T-helper 2 cell treated with Interferon-gamma antibody and Interleukin-4, amounts not matched to agents 100 ng/mL and 5 ng/mL, for 36 hours (primary cell): ENCODE measurements around the gene SIRPB1. TPM values are rescaled to one million over a fixed set of nuclear protein-coding genes. Genes with fewer than 3 reads are reported as not detected.
"Not testable (repeated sequence)": the region's sequence is repeated elsewhere in the genome, so short reads cannot be mapped to it uniquely, and the experiment has no call there.

Experiments used
- intact Hi-C: fragments of 100-400 bp; cut with micrococcal nuclease; formaldehyde crosslinking; loops from one replicate; pipeline ENCODE4 v1.15.1; 2023
- total RNA-seq: library from RNA; stranded (reverse); gene quantifications from 2 replicates; pipeline ENCODE4 v1.2.3, GENCODE V29; 2022

The SIRPB1 gene
- total RNA-seq = 2.0 and 3.6 TPM in 2 replicates

DNA sequence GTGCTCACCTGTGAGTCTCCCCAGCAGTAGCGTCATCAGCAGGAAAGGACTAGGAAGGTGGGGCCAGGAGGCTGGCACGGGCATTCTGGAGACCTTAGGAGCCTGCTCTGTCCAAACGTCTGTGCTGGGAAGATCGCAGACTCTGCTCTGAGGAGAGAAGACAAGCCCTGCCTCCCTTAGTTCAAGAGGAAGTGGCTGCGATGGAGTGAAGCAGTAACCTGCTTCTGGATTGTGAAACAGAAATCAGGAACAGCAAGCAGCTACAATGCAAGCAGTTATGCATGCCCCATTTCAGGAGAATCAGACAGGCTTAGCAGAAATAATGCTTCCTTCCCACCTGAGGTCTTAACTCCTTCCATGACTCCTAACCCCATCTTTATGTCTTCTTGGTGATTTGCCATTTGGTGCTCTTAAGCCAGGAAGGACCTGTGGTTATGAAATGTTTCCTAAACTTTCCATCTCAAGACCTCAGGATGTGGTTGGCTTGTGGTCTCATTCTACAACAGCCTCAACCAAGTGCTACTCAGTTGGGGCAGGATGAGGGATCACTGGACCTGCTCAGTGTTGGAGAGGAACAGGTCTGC is at the start of gene SIRPB1:
Gene SIRPB1 (minus strand): TSS at position 149 of the 584 bp plus-strand sequence. CDS start 65 bp downstream, at position 84.
- intact Hi-C loops = loop anchor here (1.0 kb wide), 1 partner anchor 65 kb away; no protein-coding TSS in a partner anchor

DNA sequence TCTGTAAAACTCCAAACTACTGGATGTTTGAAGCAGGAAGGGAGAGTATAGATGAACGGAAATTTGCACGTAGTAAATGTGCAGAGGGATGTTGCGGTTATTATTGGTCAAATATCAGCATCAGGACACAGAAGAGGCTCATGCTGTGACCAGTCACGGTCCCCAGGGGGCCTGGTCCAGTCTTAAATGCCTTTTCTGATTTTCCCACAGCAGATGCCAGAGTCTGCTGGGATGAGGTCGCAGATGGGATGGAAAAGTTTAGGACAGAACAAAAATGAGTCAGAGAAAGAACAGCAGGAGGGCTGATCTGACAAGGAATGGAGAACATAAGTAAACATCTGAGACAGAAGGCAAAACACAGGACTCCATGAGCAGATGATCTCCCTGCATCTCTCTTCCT is 49.5 kb upstream of the SIRPB1 start:
- intact Hi-C loops = no loop called here

DNA sequence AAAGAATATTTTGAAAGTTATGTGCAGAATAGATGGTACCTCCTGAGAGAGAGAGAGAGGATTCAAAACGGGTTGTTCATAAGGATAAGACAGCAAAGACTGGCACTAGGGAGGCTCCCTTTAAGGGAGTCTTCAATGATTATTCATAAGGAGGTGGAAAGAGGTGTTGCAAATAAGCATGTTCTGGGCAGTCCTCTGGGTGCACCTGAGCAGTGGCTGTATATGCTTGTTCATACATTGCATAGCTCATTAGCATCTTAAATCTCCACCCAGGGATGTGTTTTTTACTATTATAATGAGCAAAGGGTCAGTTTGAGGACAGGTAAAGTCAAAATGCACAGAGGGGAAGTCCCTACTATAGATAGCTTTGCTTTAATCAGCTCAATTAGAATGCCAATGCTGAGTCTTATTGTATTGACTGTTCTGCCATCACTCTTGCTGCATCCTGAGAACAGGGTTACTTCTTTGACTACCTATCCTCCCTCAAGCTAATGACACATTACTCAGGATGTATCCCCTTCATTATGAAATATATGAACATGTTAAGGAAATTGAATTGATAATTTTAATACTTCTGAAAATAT is 47.8 kb upstream of the SIRPB1 start:
- intact Hi-C loops = no loop called here

DNA sequence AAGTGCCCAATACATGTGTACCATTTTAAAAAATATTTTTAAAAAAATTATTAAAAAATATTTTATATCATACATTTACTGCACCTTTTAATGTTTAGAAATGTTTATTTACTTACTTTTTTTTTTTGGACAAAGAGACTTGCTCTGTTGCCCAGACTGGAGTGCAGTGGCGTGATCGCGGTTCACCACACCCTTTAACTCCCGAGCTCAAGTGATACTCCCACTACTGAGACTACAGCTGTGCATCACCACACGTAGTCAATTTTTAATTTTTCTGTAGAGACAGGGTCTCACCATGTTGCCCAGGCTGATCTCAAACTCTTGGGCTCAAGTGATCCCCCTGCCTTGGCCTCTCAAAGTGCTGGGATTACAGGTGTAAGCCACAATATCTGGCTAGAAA is 47.0 kb upstream of the SIRPB1 start:
- intact Hi-C loops = no loop called here

DNA sequence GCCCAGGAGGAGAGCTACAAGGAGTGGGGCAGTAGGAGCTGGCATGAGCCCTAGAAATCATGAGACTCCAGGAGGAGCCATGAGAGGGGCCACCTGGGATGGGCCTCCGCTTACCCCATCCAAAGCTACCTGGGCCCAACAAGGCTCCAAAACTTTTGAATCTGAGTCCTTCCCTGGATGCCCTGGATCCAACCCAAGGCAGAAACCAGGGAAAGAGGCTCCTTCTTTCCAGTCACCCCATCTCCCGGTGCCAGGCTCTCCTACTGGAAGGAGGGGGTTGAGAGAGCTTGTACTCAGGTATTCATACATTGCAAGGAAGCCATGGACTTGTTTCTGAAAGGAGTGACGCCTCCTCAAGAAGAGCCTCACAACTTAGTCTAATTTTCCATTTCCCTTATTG is 45.5 kb upstream of the SIRPB1 start:
- intact Hi-C loops = loop anchor here (1.0 kb wide), 1 partner anchor 8 kb away; no protein-coding TSS in a partner anchor

DNA sequence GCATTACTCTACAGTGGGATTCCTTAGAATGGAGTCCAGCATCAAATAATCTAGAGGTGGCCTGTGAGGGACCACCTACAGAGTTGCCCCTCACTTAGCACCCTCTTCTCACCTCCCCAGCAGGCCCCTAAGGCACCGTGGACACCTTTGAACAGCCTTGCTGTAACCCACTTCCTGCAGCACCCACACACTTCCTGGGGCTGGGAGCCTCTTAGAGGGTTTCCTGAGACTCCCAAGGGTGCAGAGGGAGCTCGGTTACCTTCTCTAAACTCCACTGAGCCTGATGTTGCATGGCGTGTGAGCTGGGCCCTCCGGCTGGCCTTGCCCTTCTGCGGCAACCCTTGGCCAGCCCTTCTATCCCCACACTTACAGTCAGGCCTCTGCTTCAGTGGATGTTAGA is 45.1 kb upstream of the SIRPB1 start:
- intact Hi-C loops = loop anchor here (1.0 kb wide), 1 partner anchor 8 kb away; no protein-coding TSS in a partner anchor

DNA sequence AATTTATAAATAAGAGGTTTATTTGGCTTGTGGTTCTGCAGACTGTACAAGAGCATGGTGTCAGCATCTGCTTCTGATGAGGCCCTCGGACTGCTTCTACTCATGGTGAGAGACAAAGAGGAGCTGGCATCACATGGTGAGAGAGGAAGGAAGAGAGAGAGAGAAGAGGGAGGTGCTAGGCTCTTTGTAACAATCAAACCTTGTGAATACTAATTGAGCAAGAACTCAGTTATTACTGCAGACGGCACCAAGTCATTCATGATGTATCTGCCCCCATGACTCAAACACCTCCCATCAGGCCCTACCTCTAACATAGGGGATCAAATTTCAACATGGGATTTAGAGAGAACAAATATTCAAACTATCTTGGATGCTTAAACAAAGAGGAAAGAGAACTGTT is 44.1 kb upstream of the SIRPB1 start:
- intact Hi-C loops = no loop called here

DNA sequence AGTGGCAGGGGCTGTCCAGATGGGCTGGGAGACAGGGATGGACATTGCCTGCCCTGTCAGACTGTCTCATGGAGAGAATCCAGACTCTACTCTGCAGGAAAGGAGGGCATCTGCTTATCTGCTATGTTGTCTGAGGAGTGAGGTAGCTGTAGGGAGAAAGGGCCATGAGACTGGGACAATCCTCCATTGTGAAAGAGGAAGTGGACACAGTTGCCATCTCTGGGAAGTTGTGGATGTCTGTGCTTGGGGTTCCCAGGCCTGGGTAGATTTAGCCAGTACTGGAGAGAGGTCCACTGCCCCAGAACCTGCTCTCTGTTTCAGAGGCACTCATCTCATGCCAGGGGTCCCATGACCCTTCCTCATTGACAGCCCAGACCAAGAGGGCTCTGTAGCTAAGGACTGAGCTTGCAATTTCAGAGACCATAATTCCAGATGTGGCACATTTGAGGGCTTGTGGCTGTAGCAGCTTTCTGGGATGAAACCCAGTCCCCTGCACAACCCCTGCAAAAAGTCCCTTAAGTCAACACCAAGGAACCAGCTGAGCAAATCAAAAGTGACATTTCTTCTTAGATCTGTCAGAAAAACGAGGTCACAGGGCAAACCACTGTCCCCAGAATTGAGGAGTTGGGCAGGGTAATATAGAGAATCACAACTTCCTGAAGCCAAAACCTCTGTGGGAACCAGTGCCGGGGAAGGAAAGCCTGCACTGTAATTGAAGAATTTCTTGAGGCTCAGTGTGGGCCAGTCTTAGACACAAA is 41.9 kb upstream of the SIRPB1 start:
- intact Hi-C loops = no loop called here

DNA sequence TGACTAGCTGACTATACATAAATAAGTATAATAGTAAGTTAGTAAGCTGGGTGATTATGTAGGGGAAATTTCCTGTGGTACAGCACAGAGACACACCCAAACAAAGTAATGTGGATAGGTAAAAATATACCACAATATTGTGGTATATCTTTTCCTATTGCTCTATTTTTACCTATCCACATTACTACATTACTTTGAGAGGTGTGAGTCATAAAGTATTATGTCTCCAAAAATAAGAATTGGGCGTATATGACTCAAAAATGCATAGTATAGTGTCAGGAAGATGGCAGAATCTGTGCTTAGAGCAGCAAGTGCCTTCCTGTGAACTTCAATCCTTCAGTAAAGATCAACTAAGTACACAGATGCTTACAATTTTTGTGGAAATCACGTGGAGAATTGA is 40.4 kb upstream of the SIRPB1 start:
- intact Hi-C loops = no loop called here

DNA sequence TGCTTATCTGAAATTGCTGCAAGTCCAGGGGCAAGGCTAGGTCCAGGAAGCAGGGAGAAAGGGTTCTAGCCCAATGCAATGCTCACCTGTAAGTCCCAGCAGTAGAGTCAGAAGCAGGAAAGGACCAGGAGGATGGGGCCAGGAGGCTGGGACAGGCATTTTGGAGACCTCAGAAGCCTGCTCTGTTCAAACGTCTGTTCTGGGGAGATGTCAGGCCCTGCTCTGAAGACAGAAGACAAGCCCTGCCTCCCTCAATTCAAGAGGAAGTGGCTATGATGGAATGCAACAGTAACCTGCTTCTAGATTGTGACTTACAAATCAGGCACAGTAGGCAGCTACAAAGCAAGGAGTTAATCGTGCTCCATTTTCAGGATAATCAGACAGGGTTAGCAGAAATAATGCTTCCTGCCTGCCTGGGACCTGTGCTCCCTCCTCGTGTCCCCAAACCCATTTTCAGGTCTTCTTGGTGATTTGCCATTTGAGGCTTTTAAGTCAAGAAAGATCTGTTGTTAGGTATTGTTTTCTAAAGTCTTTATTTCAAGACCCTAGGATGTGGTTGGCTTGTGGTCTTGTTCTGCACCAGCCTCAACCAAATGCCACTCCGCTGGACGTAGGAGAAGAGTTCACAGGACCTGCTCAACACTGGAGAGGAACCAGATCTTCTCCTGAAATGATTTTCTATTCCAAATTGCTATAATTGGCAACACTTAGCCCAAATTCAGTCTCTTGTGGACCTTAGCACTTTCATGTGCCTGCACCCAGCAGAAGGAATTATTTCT is 37.9 kb upstream of the SIRPB1 start, which contains the start of gene SIRPG:
Gene SIRPG (minus strand): TSS at position 224 of the 779 bp plus-strand sequence. CDS start 65 bp downstream, at position 159.
- intact Hi-C loops = loop anchor here (2.0 to 10.0 kb wide), 3 partner anchors 35 to 813 kb away; no protein-coding TSS in a partner anchor

DNA sequence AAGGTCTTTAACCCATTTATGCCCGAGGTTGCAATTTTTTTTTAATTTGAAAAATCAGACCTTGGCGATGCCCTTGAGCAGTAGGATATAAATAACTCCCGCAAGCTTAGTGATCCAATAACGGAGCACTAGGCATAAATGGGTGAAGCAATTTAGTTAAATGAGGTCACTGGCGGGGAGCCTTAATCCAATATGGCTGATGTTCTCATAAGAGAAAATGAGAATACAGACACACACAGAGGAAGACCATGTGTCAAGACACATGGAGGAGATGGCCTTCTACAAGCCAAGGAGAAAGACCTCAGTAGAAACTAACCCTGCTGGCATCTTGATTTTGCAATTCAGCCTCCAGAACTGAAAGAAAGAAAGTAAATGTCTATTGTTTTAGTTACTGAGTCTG is 37.0 kb upstream of the SIRPB1 start:
- intact Hi-C loops = loop anchor here (1.0 to 10.0 kb wide), 4 partner anchors 17 to 812 kb away; no protein-coding TSS in a partner anchor

DNA sequence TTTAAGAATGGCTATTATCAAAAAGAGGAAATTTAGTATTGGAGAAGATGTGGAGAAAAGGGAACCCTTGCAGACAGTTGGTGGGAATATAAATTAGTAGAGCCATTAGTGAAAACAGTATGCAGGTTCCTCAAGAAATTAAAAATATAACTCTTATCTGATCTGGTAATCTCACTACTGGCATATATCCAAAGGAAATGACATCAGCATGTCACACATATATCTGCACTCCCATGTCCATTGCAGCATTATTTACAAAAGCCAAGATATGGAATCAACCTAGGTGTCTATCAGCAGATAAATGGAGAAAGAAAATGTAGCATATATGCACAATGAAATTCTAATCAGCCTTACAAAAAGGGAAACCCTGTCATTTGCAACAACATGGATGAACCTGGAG is 35.2 kb upstream of the SIRPB1 start:
- intact Hi-C loops = loop anchor here (5.0 to 10.0 kb wide), 3 partner anchors 32 to 810 kb away; no protein-coding TSS in a partner anchor

DNA sequence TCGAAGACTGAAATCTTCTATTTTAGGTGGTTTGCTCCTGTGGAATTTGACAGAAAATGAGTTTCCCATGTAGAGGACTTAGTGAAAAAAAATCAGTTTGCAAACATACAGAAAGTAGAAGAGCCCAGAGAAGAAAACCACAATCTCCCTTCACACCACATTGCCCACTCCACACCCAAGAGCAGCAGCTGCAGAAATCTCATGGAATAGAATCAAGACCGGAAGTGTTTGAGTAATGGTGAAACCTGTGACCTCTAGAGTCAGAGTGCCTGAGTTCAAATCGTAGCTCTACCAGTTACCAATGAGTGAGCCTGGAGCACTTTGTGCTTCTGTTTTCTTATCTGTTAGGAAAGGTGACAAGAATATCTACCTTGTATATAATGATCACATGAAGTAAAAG is 33.2 kb upstream of the SIRPB1 start:
- intact Hi-C loops = loop anchor here (5.0 to 10.0 kb wide), 2 partner anchors 34 to 808 kb away; no protein-coding TSS in a partner anchor

DNA sequence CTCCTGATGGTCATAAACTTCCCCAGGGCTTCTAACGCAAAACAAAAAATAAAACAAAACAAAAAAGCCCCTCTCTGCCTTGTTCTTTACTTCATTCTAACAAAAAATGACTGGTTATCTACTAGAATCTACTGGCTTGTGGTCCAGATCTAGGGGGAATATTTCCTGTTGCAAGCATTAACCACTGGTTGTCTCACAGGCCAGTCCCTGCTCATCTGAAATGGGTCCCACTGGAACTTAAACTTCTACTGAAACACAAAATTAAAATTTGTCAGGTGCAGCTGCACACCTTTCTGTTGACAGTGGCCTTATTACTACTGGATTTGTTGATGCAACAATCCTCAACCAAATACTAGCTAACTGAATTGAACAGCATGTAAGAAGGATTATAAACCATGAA is 32.3 kb upstream of the SIRPB1 start:
- intact Hi-C loops = loop anchor here (5.0 to 10.0 kb wide), 2 partner anchors 35 to 807 kb away; no protein-coding TSS in a partner anchor

DNA sequence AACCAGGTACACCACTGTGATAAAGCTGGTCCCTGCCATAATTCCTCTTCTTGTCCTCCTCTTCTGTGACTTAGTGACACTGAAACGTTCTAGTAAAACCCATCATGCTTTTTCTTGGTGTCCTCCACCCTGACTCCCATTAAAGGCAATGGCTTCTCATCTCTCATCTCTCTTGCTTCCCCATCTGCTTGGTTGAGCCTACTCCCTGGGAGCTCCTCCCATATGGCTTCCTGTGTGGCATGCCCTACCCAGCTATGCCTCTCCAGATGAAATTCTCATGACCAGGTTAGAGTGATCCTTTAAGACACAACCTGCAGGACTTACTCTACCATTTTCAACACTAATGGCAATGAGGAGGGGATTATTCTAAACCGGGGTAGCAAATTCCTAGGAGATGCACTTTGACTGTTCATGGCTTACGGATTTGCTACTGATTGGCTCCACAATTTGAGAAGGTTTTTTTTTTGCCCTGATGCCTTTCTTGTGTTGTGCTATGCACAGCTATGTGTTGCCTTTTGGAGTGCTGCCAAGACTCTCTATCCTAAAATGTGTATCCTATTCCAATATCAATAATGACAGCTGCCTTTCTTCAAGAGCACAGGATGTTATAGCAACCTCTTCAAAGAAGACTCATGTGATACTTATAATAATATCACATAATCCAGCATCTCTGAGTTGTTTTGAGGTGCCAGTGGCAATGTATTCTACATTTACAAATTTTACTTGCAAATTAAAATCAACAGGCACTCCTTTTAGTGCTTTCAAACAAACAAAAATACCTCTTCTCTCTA is 31.7 kb upstream of the SIRPB1 start:
- intact Hi-C loops = loop anchor here (5.0 to 10.0 kb wide), 2 partner anchors 36 to 807 kb away; no protein-coding TSS in a partner anchor

DNA sequence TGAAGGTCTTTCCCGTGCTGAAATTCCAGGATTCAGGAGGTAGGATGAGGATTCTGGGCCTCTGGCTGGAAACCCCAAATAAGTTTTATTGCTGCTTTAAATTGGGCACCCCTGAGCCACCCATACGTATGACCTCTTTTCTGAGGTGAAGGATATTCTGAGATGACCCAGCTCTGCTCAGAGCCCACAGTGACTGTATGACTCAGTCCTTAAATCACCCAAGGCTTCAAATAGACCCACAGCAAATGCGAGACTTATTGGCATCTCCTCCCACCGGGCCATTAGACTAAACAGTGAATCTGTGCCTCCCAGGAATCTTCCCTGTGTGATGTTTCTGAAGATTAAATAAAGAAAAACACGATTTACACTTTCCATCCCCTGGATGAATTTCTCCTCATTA is 28.3 kb upstream of the SIRPB1 start:
- intact Hi-C loops = no loop called here

DNA sequence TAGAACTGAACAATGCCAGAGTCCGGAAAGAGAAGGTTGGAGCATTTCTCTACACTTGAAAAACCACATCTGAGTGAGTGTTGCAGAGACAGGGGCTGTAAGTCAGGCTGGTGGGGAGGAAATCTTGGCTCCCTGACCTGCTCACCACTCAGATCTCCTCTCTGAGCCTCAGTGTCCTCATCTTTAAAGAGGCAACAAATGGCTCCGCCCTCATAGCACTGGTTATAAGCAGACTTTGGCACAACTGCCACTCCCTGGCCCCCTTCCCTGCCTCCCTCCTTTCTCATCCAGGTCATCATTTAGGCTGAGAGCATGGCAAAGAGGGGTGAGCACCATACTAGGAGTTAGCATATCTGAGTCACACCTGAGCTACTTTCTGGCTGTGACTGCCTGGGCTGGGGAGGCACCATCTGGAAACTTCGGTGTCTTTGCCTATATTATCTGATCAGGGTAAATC is 27.2 kb upstream of the SIRPB1 start:
- intact Hi-C loops = no loop called here

DNA sequence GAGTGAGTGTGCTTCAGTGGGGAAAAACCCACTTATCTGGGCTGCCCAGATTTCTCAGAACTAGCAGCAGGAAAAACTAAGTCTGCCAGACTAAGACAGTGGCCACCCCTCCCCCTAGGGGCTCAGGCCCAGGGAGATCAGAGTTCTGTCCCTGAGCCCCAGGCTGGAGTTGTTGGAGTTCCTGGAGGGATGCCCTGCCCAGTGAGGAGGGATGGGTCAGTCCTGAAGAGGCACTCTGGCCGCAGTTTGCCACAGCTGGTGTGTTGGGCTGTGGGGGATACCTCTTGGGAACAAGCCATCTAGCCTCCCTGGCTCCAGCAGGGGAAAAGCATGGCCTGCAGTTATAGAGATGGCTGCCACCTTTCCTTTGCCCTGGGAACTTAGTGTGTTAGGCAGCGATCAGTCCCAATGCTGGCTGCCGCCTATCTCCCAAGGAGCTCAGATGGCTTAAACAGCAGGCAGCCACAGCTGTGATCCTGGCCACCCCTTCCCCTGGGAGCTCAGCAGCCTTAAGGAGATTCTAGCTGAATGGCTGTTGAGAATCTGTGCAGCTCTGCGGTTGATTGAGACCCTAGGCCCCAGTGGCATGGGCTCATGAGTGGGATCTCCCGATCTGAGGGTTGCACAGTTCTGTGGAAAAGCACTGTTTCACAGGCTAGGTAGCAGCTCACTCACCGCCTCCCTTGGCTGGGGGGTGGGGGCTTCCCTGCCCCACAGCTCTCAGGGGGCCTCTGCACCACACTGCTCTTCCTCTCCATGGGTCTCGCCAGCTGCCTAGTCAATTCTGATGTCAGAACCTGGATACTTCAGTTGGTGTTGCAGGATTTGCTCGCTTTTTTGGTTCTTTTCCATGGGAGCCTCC is 24.5 kb upstream of the SIRPB1 start:
- intact Hi-C loops = no loop called here

DNA sequence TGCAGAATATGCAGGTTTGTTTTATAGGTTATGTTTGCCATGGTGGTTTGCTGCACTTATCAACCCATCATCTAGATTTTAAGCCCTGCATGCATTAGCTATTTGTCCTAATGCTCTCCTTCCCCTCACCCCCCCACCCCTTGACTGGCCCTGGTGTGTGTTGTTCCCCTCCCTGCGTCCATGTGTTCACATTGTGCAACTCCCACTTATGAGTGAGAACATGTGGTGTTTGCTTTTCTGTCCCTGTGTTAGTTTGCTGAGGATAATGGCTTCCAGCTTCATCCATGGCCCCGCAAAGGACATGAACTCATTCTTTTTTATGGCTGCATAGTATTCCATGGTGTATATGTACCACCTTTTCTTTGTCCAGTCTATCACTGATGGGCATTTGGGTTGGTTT is 18.8 kb upstream of the SIRPB1 start:
- intact Hi-C loops = not testable (repeated sequence)
